Astrocyte of the spinal cord (primary cell): ENCODE data around the gene NLRP5.
"Not testable (repeated sequence)": the region's sequence is repeated elsewhere in the genome, so short reads cannot be mapped to it uniquely, and the experiment has no call there.

ENCODE experiments used
- DNase-seq: peaks from one replicate; pipeline ENCODE4 v3.0.0; 2011; ENCODE audit warnings: low read depth, low spot score
- H3K4me3 ChIP-seq: 2 replicates; pipeline ENCODE4 v1.5.1; 2011; ENCODE audit warnings: low read depth, mild to moderate bottlenecking, low read length, moderate library complexity
- in situ Hi-C: cut with HindIII; loops from 2 replicates; pipeline ENCODE4 v1.10.0; 2017; ENCODE audit warnings: low sequenced_read_pairs
- TF ChIP-seq, protein P1 (sequence below): IDR thresholded peaks from 2 replicates; pipeline ENCODE4 v1.5.1; 2012; ENCODE audit warnings: low read depth, mild to moderate bottlenecking, low read length, inconsistent platforms

The NLRP5 gene

GRCh38 chr19:56101746-56102535 is 115.4 kb downstream of the NLRP5 start:
- DNase-seq = no peak
- in situ Hi-C loops = no loop called here
- TF ChIP-seq, protein P1, sequence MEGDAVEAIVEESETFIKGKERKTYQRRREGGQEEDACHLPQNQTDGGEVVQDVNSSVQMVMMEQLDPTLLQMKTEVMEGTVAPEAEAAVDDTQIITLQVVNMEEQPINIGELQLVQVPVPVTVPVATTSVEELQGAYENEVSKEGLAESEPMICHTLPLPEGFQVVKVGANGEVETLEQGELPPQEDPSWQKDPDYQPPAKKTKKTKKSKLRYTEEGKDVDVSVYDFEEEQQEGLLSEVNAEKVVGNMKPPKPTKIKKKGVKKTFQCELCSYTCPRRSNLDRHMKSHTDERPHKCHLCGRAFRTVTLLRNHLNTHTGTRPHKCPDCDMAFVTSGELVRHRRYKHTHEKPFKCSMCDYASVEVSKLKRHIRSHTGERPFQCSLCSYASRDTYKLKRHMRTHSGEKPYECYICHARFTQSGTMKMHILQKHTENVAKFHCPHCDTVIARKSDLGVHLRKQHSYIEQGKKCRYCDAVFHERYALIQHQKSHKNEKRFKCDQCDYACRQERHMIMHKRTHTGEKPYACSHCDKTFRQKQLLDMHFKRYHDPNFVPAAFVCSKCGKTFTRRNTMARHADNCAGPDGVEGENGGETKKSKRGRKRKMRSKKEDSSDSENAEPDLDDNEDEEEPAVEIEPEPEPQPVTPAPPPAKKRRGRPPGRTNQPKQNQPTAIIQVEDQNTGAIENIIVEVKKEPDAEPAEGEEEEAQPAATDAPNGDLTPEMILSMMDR = no peak
- no peak overlapping the region for H3K4me3 ChIP-seq

GRCh38 chr19:56103027-56103614 is 116.5 kb downstream of the NLRP5 start:
- in situ Hi-C loops = no loop called here
- no peak overlapping the region for H3K4me3 ChIP-seq
- TF ChIP-seq, protein P1 = no peak
- DNase-seq = no peak

DNA sequence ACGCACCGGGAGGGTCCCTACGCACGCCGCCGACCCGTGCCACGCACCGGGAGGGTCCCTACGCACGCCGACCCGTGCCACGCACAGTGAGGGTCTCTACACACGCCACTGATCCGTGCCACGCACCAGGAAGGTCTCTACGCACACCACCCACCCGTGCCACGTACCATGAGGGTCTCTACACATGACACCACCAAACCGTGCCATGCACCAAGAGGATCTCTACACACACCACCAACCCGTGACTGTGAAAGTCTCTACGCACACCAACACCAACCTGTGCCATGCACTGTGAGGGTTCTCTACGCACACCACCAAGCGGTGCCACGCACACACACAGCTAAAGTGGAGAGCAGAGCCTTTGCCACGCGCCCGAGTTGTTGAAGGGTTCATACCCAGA is 117.8 kb downstream of the NLRP5 start:
- no peak for DNase-seq
- TF ChIP-seq, protein P1 = no peak
- in situ Hi-C loops = no loop called here
- no peak overlapping the region for H3K4me3 ChIP-seq

- in situ Hi-C loops = no loop called here
- H3K4me3 ChIP-seq = no peak overlapping the region
- DNase-seq = peak; percentile 80
- TF ChIP-seq, protein P1 = peak; percentile 88
Observed at GRCh38 chr19:56105090-56105701, 118.6 kb downstream of the NLRP5 start.

GRCh38 chr19:56105831-56106396 is 119.3 kb downstream of the NLRP5 start:
- DNase-seq, in situ Hi-C loops, H3K4me3 ChIP-seq: not testable (repeated sequence)

- H3K4me3 ChIP-seq = no peak overlapping the region
- in situ Hi-C loops = no loop called here
Observed at GRCh38 chr19:56106397-56106849, 119.8 kb downstream of the NLRP5 start.

More at GRCh38 chr19:56106397-56106849, 119.8 kb downstream of the NLRP5 start:
- DNase-seq = no peak
- TF ChIP-seq, protein P1 = no peak
